A673 (cell line): ENCODE measurements around the gene VAT1L.

Experiments used
- CTCF ChIP-seq: fragments of 300-800, 200-600 bp; sonication (generic); conservative IDR thresholded peaks from 2 replicates; pipeline ENCODE4 v1.5.1; 2017; ENCODE audit warnings: low read depth, mild to moderate bottlenecking, antibody characterized with exemption, low read length, moderate library complexity, mixed read lengths
- EZH2 ChIP-seq: fragments of 200-600 bp; sonication (generic); IDR thresholded peaks from 2 replicates; pipeline ENCODE4 v1.6.1; 2017; ENCODE audit warnings: borderline replicate concordance, low read depth, mild to moderate bottlenecking, mixed read lengths, antibody characterized with exemption, low read length; ENCODE audit not compliant: poor library complexity, severe bottlenecking

GRCh38 chr16:77987810-77988209 is 199.4 kb downstream of the VAT1L start:
- no peak for TF ChIP-seq CTCF
- TF ChIP-seq EZH2: no peak
